Fibroblast of lung (primary cell): ENCODE data around the gene MINK1.

ENCODE experiments used
- CTCF ChIP-seq, 2 donors: IDR thresholded peaks in 1 of 2; conservative IDR thresholded peaks in 1 of 2; 1 replicate in 1 of 2; 2 replicates in 1 of 2; pipeline ENCODE4 v1.5.1; 2011 to 2012; ENCODE audit warnings: low read length in 2 of 2, control low read depth in 1 of 2, inconsistent platforms in 1 of 2, low read depth in 1 of 2, mild to moderate bottlenecking in 1 of 2
- EZH2 ChIP-seq: IDR thresholded peaks from 2 replicates; pipeline ENCODE4 v1.5.1; 2012; ENCODE audit warnings: low read length, control low read depth, mild to moderate bottlenecking; ENCODE audit errors: missing control alignments

DNA sequence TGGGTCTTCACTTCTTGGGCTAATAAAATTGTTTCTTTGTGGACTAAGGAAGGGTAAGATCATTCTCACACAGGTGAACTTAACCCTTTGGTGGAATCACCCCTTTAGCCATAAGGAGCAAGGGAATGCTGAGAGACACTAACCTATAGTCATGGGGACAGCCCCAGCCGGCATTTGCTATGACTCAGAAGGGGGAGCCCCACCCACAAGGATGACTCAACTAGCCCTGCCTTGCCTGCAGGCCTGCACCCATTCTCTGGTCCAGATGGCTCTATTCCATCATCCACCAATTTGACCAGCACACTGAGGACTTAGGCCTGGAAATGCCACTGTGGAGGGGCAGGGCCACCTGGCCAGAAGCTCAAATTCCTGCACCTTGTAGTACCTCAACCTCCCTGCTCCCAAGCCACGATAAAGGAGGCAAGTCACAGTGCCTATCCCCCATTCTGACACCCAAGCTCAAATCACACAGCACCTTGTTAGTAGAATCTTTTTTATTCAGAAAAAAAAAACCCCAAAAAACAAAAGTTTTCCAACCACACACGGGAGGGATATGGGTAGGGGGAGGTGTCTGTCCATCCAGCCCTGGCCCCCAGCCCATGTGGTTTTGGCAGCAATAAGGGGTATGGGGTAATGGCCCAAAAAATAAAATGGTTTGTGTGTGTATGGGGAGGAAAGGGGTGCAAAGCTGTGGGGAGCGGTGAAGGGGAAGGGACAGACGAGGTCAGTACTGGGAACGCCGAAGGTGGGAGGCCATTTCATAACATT lies 112.2 kb downstream of the MINK1 start:
- TF ChIP-seq CTCF (conservative IDR thresholded peaks at IDR 0.05 in 1 of 2, IDR thresholded peaks at IDR 0.05 in 1 of 2; ENCODE audit: low read depth in 1 of 2, low read length in 2 of 2) (no peak), EZH2 (no peak)
